ENCODE data around the gene EBF3.

The EBF3 gene

DNA sequence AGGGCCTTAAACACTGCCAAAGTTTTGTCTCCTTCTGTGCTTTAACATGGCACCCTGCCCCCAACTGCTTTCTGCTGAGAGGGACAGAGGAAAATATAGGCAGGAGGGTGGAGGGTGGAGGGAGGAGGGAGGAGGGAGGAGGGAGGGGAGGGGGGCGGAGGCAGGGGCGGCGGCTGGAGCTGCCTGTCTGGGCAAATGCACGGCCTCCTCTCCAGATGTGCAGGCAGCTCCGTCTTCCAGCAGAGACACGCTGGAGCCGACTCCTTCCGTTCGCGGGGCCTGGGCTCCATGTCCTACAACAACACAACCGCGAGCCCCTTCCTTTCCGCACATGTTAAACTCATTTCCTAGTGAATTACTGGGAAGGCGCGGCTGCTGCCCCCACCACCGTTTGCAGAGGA, 14.2 kb downstream of the EBF3 start:
- H3K4me3 ChIP-seq (ENCODE audit: low read length), result no peak overlapping the region

GRCh38 chr10:129949411-129949810, 14.7 kb downstream of the EBF3 start:
- no peak for TF ChIP-seq ZNF274 (IDR thresholded peaks at IDR 0.05; ENCODE audit: low read depth, low read length)

More for the DNA sequence above, 14.2 kb downstream of the EBF3 start:
- TF ChIP-seq ZNF274 (IDR thresholded peaks at IDR 0.05; ENCODE audit: low read depth, low read length), result no peak

GRCh38 chr10:129946859-129947258, 17.2 kb downstream of the EBF3 start:
- H3K4me3 ChIP-seq (ENCODE audit: low read length), result no peak overlapping the region
- no peak for TF ChIP-seq ZNF274 (IDR thresholded peaks at IDR 0.05; ENCODE audit: low read depth, low read length)

More at GRCh38 chr10:129949411-129949810, 14.7 kb downstream of the EBF3 start:
- no peak overlapping the region for H3K4me3 ChIP-seq (ENCODE audit: low read length)

DNA sequence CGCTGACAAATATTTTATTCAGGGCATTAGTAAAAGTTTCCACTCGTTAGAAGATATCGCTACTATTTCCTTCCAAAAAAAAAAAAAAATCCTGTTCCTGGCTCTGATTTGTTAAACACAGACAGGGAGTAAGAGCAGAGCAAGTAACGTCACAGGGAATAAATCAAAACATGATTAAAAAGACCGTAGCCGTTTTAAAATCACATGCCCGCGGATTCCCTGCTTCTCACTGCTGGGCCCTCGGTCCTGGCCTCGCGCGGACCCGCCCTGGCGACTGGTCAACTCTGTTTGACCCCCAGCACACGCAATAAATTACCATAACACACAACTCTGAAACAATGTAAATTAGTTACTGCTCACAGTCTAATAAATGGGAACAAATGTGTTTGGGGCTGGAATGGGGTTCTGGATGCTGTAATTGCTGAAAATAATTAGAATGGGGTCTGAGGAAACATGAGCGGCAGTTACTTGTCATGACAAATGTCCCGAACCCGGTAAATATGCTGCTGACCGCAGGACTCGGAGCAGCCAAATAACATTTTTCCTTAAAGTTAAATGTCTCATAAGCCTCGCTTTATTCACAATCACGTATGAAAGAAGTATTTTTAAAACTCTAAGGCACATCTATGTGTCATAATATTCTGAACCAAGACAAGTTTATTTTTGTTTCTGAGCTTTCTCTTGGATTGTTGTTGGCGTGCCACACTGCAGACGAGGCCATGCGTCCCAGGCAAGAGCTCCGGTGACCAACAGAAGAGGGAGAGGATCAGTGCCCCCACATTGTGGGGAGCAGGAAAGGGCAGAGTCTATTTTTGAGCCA, 17.9 kb downstream of the EBF3 start:
- no peak overlapping the region for H3K4me3 ChIP-seq (ENCODE audit: low read length)
- TF ChIP-seq ZNF274 (IDR thresholded peaks at IDR 0.05; ENCODE audit: low read depth, low read length), result no peak

GRCh38 chr10:129945526-129945925, 18.5 kb downstream of the EBF3 start:
- TF ChIP-seq ZNF274 (IDR thresholded peaks at IDR 0.05; ENCODE audit: low read depth, low read length), result no peak
- no peak overlapping the region for H3K4me3 ChIP-seq (ENCODE audit: low read length)

DNA sequence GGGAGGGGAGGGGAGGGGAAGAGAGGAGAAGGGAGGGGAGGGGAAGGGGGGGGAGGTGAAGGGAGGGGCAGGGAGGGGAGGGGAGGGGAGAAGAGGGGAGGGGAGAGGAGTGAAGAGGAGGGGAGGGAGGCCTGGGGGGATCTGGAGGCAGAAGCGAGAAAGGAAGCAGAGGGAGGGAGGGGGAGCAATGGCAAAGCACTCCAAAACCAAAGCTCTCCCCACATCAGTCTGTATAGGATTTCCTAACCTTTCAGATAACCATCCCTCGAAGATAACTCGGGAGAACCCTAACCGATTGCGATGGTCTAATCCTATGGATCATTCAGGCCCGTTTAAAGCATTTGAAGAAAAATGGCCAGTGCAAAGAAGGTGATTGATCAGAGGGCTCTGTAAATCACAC, 19.0 kb downstream of the EBF3 start:
- no peak overlapping the region for H3K4me3 ChIP-seq (ENCODE audit: low read length)
- TF ChIP-seq ZNF274 (IDR thresholded peaks at IDR 0.05; ENCODE audit: low read depth, low read length), result no peak

- no peak for TF ChIP-seq ZNF274 (IDR thresholded peaks at IDR 0.05; ENCODE audit: low read depth, low read length)
- no peak overlapping the region for H3K4me3 ChIP-seq (ENCODE audit: low read length)
These were observed 19.6 kb downstream of the EBF3 start for GRCh38 chr10:129944456-129944855.

DNA sequence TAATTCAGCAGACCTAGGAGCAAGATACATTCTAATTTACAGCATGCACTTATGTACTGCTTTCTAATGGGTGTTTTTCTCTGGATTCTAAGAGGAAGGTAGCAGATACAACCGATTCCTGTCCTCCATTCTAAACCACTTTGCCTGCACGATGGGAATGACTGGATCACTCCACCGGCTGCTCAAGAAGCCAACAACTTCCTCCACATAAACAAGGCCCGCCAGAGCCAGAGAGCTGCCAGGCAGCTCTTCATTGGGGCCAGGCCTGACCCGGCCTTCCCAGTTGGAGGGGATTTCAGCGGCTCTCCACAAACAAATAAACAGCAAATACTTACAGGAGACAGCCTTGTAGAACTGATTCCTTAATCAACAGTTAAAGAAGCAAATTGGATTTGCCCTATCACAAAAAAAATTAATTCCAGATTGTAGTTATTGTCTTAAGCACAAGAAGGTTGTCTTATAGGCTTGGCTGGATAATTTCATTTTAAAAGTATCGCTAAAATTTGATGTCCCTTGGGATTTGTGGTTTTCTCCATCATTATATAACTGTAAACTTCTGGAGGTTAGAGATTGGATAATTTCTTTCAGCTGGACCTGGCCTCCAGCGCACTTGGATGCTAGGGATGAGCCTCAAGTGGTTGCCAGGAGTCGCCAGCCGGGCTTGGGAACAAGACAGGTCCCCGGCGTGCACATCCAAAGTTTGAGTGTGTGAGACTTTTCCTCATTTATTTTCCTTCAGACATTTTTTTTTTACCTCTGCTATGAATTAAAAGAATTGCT, 20.9 kb downstream of the EBF3 start:
- no peak for TF ChIP-seq ZNF274 (IDR thresholded peaks at IDR 0.05; ENCODE audit: low read depth, low read length)
- no peak overlapping the region for H3K4me3 ChIP-seq (ENCODE audit: low read length)

GRCh38 chr10:129942391-129942790, 21.7 kb downstream of the EBF3 start:
- no peak overlapping the region for H3K4me3 ChIP-seq (ENCODE audit: low read length)
- no peak for TF ChIP-seq ZNF274 (IDR thresholded peaks at IDR 0.05; ENCODE audit: low read depth, low read length)

DNA sequence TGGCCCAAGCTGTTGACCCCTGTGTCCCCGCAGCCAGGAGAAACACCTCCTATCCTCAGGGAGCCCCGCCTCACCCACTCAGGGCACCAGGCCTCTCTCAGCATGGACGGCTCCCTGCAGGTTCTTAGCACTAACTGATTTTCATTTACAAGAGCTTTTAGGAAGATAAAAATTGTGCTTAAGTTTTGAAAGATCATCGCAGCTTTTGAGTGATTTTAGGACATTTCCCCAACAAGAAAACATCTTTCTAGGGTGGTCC, 22.1 kb downstream of the EBF3 start:
- no peak for TF ChIP-seq ZNF274 (IDR thresholded peaks at IDR 0.05; ENCODE audit: low read depth, low read length)
- H3K4me3 ChIP-seq (ENCODE audit: low read length), result no peak overlapping the region

GRCh38 chr10:129941199-129942018, 22.7 kb downstream of the EBF3 start:
- no peak for TF ChIP-seq ZNF274 (IDR thresholded peaks at IDR 0.05; ENCODE audit: low read depth, low read length)

GRCh38 chr10:129940617-129941198, 23.4 kb downstream of the EBF3 start:
- no peak for TF ChIP-seq ZNF274 (IDR thresholded peaks at IDR 0.05; ENCODE audit: low read depth, low read length)

More at GRCh38 chr10:129941199-129942018, 22.7 kb downstream of the EBF3 start:
- H3K4me3 ChIP-seq (ENCODE audit: low read length), result no peak overlapping the region

GRCh38 chr10:129939416-129940275, 24.4 kb downstream of the EBF3 start:
- H3K4me3 ChIP-seq (ENCODE audit: low read length), result no peak overlapping the region
- TF ChIP-seq ZNF274 (IDR thresholded peaks at IDR 0.05; ENCODE audit: low read depth, low read length), result no peak

More at GRCh38 chr10:129940617-129941198, 23.4 kb downstream of the EBF3 start:
- H3K4me3 ChIP-seq (ENCODE audit: low read length), result no peak overlapping the region

Measured in GM08714 (cell line).